Endometrium (tissue), 2 donors: Measurements from ENCODE around the gene EPN2.

Source experiments
- FAIRE-seq: peaks from 2 replicates; lab custom pipeline; 2012; peaks lifted over from hg19 to GRCh38; lab: Jason Lieb, UNC
- donor health status: control.
- donor health status: control.

EPN2 gene

GRCh38 chr17:19381741-19382444 lies 144.7 kb downstream of the EPN2 start:
- no peak for FAIRE-seq

DNA sequence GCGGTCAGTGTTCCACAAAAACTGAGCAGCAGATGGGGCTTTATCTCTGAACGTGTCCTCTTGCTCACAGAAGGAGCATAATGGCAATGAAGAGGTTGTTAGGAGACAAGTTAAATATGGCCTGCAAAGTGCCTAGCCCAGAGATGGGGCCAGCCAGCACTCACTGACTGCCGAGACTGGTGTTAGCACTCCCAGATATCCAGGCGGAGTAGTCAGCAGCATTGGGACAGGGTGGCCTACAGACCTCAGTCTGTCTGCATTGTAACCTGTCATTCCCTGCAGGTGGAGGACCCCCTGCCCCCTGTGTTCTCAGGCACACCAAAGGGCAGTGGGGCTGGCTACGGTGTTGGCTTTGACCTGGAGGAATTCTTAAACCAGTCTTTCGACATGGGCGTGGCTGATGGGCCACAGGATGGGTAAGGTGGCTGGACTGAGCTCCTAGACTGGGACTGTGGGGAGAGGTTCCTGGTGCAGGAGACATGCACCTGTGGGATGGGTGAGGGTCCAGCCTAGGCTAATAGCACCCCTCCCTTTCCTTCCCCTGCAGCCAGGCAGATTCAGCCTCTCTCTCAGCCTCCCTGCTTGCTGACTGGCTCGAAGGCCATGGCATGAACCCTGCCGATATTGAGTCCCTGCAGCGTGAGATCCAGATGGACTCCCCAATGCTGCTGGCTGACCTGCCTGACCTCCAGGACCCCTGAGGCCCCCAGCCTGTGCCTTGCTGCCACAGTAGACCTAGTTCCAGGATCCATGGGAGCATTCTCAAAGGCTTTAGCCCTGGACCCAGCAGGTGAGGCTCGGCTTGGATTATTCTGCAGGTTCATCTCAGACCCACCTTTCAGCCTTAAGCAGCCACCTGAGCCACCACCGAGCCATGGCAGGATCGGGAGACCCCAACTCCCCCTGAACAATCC lies 145.6 kb downstream of the EPN2 start:
- no peak for FAIRE-seq

GRCh38 chr17:19383681-19384470 lies 146.7 kb downstream of the EPN2 start:
- no peak for FAIRE-seq

DNA sequence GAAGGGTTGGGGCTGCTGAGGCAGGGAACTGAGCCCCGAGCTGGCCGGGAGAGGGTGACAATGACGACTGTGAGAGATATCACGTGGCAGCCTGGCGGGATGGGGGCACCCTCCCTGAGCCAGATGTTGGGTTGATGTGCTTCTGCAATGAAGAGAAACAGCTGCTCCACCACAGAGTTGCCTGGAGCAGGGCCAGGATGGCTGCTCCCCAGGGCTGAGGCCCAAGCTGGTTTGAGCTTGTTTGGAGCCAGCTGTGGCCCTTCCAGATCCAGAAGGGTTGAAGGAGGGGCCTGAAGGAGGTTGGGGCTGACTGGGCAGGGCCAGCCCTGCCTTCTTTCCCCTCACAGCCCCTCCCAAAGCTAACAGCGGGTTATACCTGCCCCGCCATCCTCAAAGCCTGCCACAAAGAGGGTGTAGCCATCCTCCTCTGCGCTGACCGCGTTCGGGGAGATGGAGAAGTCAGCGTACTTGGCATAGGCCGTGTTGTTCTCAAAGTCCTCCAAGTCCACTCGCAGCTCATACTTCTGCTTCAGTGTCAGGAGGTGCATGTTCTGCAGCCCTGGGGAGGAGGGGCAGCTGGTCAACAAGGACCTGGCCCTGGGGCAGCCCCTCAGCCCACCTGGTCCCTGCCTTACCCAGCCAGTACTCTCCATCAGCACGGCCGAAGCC lies 147.7 kb downstream of the EPN2 start:
- no peak for FAIRE-seq

GRCh38 chr17:19385521-19385983 lies 148.4 kb downstream of the EPN2 start:
- FAIRE-seq: no peak
